Left ventricle myocardium inferior (tissue), 1 donor: Measurements from ENCODE around the gene GAL3ST1. TPM values are rescaled to one million over a fixed set of nuclear protein-coding genes. Genes with fewer than 3 reads are reported as not detected.
A peak's percentile ranks its signal among the peaks of the same experiment; 100 is the strongest.
"Not testable (repeated sequence)": the region's sequence is repeated elsewhere in the genome, so short reads cannot be mapped to it uniquely, and the experiment has no call there.

Experiments used
- DNase-seq: peaks from one replicate; pipeline ENCODE4 v3.0.0-alpha.2; 2020
- H3K27ac ChIP-seq: fragments of 200-600 bp; replicated peaks from 2 replicates; pipeline ENCODE4 v1.8.0; 2021
- H3K27me3 ChIP-seq: fragments of 200-600 bp; 2 replicates; pipeline ENCODE4 v1.8.0; 2021; ENCODE audit warnings: low read depth
- H3K36me3 ChIP-seq: fragments of 200-600 bp; 2 replicates; pipeline ENCODE4 v1.8.0; 2021
- H3K4me1 ChIP-seq: fragments of 200-600 bp; 2 replicates; pipeline ENCODE4 v1.8.0; 2021
- H3K4me3 ChIP-seq: fragments of 200-600 bp; 2 replicates; pipeline ENCODE4 v1.8.0; 2021; ENCODE audit warnings: mild to moderate bottlenecking, moderate library complexity
- H3K9me3 ChIP-seq: fragments of 200-600 bp; replicated peaks from 2 replicates; pipeline ENCODE4 v1.8.0; 2021
- intact Hi-C: fragments of 100-400 bp; cut with micrococcal nuclease; formaldehyde crosslinking; loops from one replicate; pipeline ENCODE4 v1.11.0; 2022
- total RNA-seq: library from RNA; stranded (reverse); fragmentation: NEBNext Ultra II Directional; extraction: Animal tissue kit (Norgen Biotek cat#: 25700); gene quantifications from one replicate; pipeline ENCODE4 v1.2.1, GENCODE V29; 2021
- TF ChIP-seq, protein P1 (sequence below): fragments of 200-600 bp; IDR thresholded peaks from 2 replicates; pipeline ENCODE4 v1.8.0; 2021; ENCODE audit warnings: antibody characterized with exemption, mild to moderate bottlenecking, borderline replicate concordance
- donor health status: DM: no; HTN: yes; CAD: no; lungs with severe emphysema.

Gene GAL3ST1
- total RNA-seq, 1 donor from 2014 or later: 0.16 TPM

DNA sequence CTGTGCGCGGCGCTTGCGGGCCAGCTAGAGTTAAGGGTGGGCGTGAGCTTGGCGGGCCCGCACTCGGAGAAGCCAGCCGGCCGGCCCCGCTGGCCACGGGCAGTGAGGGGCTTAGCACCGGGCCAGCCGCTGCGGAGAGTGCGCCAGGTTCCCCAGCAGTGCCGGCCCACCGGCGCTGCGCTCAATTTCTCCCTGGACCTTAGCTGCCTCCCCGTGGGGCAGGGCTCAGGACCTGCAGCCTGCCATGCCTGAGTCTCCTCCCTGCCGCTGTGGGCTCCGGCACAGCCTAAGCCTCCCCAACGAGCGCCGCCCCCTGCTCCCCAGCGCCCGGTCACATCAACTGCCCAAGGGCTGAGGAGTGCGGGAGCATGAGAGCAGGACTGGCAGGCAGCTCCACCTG is 22.4 kb upstream of the GAL3ST1 start:
- Histone ChIP-seq H3K4me3 (no peak overlapping the region), H3K36me3 (no peaks in the 10 kb centered on the region), H3K4me1 (peaks cover 5% of the 10 kb centered on the region), H3K27me3 (no peaks in the 10 kb centered on the region), H3K27ac (no peak overlapping the region), H3K9me3 (no peaks in the 10 kb centered on the region)
- intact Hi-C loops: no loop called here
- no peak for DNase-seq
- TF ChIP-seq, protein P1, sequence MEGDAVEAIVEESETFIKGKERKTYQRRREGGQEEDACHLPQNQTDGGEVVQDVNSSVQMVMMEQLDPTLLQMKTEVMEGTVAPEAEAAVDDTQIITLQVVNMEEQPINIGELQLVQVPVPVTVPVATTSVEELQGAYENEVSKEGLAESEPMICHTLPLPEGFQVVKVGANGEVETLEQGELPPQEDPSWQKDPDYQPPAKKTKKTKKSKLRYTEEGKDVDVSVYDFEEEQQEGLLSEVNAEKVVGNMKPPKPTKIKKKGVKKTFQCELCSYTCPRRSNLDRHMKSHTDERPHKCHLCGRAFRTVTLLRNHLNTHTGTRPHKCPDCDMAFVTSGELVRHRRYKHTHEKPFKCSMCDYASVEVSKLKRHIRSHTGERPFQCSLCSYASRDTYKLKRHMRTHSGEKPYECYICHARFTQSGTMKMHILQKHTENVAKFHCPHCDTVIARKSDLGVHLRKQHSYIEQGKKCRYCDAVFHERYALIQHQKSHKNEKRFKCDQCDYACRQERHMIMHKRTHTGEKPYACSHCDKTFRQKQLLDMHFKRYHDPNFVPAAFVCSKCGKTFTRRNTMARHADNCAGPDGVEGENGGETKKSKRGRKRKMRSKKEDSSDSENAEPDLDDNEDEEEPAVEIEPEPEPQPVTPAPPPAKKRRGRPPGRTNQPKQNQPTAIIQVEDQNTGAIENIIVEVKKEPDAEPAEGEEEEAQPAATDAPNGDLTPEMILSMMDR: no peak

DNA sequence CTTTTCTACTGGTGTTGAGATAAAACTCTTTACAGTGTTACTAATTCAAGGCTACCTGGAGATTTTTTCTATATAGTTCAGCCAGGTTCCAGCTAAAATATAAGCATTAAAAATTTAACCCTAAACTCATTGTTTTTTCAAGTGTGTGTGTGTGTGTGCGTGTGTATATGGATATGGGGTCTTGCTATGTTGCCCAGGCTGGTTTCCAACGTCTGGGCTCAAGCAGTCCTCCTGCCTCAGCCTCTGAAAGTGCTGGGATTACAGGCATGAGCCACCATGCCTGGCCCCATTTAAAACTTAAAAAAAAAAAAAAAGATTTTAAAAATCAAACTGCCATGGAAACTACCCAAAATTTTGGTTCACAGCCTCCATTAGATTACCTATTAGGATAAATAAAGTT is 21.7 kb upstream of the GAL3ST1 start:
- Histone ChIP-seq H3K9me3 (no peaks in the 10 kb centered on the region), H3K4me3 (no peak overlapping the region), H3K27me3 (no peaks in the 10 kb centered on the region), H3K27ac (no peak overlapping the region), H3K4me1 (peaks cover 10% of the 10 kb centered on the region), H3K36me3 (no peaks in the 10 kb centered on the region)
- intact Hi-C loops: no loop called here
- no peak for DNase-seq
- TF ChIP-seq, protein P1: no peak

DNA sequence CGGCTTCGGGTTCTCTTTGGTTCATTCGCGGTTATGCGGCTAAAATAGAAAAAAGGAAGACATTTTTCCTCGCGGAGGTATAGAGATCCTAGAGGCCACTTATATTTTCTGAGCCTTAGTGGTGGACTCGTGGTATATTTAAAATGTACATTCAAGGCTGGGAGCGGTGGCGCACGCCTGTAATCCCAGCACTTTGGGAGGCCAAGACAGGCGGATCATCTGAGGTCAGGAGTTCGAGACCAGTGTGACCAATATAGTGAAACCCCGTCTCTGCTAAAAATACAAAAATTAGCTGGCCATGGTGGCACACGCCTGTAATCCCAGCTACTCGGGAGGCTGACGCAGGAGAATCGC is 17.9 kb upstream of the GAL3ST1 start:
- Histone ChIP-seq H3K4me3 (peak overlapping the region; percentile 94), H3K4me1 (peaks cover 25% of the 10 kb centered on the region), H3K36me3 (peaks cover 21% of the 10 kb centered on the region), H3K27ac (peak overlapping the region; percentile 91)
- H3K27me3 ChIP-seq, DNase-seq, intact Hi-C loops, H3K9me3 ChIP-seq: not testable (repeated sequence)

DNA sequence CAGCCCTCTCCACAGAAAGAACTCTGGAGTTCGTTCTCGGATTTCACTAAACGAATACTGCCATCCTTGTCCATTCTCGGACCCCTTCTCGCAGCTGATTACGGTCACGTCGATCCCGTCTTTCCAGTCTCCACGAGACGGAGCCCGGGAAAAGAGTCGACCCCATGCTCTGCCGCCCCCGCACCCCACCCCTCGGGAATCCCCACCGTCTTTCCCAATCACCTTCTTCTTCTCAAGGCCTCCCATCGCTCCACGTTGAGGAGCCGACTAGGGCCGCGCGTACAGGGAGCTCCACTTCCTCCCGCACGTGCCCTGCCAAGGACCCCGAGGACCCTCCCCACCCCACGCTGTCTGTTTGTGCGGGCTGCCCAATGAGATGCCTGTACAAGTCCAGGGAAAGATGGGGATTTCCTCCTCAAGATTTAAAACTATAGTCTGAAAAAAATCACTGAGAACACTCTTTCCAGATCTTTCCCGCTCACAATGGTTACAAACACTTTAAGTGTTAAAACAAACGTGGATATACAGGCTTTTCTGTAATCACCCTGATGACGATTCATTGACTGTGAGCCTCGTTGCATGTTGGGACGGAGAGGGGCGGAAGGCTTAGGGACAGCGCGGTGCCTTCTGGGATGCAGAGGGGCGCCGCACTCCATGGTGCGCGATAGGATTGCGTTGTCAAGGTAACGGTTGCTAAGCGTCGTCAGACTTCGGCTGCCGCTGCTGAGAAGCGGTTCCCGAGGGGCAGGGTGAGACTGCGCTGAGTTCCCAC is 17.3 kb upstream of the GAL3ST1 start, which contains the start of gene PES1:
Gene PES1 (minus strand): TSS at position 323 of the 772 bp plus-strand sequence. CDS start 77 bp downstream, at position 246.
- Histone ChIP-seq H3K4me1 (peaks cover 25% of the 10 kb centered on the region), H3K9me3 (no peaks in the 10 kb centered on the region), H3K27me3 (no peaks in the 10 kb centered on the region), H3K36me3 (peaks cover 27% of the 10 kb centered on the region), H3K27ac (peak within 1 kb of the TSS; percentile 91), H3K4me3 (peak within 1 kb of the TSS; percentile 94)
- peak; percentile 93 for DNase-seq
- intact Hi-C loops: no loop called here
- TF ChIP-seq, protein P1: no peak

DNA sequence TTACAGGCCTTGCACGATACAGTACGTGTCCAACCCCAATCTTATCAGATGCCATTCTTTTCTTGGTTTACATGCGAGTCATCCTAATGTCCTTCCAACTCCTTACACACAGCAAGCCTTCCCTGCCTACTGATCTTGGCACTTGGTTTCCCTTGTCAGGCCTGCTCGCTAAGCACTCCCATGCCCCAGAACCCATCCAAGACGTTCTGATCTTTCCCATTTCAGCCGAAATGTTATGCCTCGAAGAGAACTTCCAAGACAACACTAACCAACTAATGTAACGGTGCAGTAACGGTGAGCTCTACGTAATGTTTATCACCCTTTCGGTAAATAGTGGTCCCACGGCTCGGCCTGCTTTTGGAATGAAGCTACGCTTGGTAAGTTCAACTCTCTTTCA is 16.7 kb upstream of the GAL3ST1 start:
- Histone ChIP-seq H3K27ac (peak overlapping the region; percentile 91), H3K9me3 (no peaks in the 10 kb centered on the region), H3K4me1 (peaks cover 25% of the 10 kb centered on the region), H3K36me3 (peaks cover 32% of the 10 kb centered on the region), H3K4me3 (peak overlapping the region; percentile 94), H3K27me3 (no peaks in the 10 kb centered on the region)
- no peak for DNase-seq
- TF ChIP-seq, protein P1: no peak
- intact Hi-C loops: no loop called here

DNA sequence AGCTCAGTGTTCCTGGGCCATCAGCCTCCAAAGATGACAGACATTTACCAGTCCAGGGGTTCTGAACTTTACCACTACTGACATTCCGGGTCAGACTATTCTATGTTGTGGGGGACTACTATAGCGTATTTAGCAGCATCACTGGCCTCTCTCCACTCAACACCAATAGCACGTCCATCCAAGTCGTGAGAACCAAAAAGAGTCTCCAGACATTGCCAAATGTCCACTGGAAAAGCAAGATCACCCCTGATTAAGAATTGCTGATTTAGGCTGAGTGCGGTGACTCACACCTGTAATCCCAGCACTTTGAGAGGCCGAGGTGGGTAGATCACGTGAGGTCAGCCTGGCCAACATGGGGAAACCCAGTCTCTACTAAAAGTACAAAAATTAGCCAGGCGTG is 11.9 kb upstream of the GAL3ST1 start:
- no peak for DNase-seq
- intact Hi-C loops: no loop called here
- peaks cover 80% of the 10 kb centered on the region for H3K36me3 ChIP-seq

More for the DNA sequence above, 11.9 kb upstream of the GAL3ST1 start:
- no peaks in the 10 kb centered on the region for H3K9me3 ChIP-seq
- no peak overlapping the region for H3K4me3 ChIP-seq
- peaks cover 17% of the 10 kb centered on the region for H3K4me1 ChIP-seq
- TF ChIP-seq, protein P1: no peak
- H3K27me3 ChIP-seq: no peaks in the 10 kb centered on the region
- no peak overlapping the region for H3K27ac ChIP-seq
